Activated CD8-positive, alpha-beta memory T cell treated with anti-CD3 and anti-CD28 coated beads for 48 hours (primary cell): ENCODE results near the gene SALL4.
"Not testable (repeated sequence)": the region's sequence is repeated elsewhere in the genome, so short reads cannot be mapped to it uniquely, and the experiment has no call there.

Experiments
- DNase-seq, 3 experiments: peaks; one replicate each; pipeline ENCODE4 v3.0.0-alpha.2; 2020; ENCODE audit warnings: low read depth in 2 of 3, low spot score in 2 of 3

Gene SALL4

DNA sequence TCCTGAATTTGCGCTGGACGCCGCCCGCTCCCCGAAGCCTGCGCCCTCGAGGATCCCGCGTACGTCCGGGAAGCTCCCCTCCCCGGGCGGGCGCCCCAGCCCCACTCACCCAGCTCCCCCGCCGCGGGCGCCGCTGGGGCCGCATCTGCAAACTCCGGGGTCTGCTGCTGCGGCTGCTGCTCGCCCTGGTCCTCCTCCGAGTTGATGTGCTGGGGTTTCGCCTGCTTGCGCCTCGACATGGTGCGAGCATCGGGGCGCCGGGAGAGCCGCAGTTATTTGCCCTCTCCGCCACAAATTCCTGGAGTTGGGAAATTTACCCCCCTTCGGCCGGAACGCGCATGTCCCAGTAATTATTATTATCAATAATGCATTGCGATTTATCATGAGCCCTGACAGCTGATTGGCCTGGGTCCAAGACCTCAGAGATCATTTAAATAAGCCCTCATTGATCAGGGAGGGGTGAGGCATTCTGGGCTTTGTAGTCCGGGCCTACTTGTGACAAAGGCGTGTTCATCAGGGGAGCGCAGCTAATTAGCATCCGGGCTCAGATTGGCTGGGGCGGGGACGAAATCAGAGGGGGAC lies at the start of gene SALL4:
TSS of gene SALL4 (minus strand) at position 352 of the 582 bp plus-strand sequence. CDS start at position 239, 113 bp downstream.
- DNase-seq, result no peak

DNA sequence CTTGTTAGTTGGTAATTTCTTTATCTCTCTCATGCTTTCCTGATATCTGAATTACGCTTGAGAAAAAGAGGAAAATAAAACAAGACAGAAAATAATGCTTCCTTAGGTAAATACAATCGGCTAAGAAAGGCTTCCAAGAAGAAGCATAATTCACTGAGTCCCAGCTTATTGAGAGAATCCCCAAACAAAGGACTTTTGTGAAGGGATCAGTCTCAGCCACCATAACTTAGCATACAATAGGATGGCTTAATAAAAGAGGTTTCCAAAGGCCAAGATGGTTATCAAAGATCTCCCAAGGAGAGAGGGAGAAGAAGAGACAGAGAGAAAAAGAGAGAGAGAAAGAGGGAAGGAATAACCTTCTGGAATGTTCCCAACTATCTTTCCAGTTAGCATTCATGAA lies 46.0 kb upstream of the SALL4 start:
- no peak for DNase-seq

DNA sequence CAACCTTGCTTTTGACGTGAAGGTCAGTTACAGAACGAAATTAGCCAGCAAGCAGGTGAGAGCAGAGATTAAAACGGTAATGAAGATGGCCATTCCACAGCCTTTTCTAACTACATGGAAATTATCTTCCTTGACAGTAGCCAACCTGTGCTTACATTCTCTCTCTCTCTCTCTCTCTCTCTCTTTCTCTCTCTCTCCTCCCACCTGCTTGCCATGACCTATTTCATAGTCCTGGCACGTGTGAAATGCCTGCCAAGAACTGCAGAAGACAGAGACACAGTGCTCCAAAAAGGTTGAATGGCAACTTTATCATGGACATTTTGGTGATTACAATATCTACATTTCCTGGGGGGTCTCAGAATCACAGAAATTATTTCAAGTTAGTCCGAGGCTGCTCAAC lies 38.5 kb upstream of the SALL4 start:
- DNase-seq, result no peak

DNA sequence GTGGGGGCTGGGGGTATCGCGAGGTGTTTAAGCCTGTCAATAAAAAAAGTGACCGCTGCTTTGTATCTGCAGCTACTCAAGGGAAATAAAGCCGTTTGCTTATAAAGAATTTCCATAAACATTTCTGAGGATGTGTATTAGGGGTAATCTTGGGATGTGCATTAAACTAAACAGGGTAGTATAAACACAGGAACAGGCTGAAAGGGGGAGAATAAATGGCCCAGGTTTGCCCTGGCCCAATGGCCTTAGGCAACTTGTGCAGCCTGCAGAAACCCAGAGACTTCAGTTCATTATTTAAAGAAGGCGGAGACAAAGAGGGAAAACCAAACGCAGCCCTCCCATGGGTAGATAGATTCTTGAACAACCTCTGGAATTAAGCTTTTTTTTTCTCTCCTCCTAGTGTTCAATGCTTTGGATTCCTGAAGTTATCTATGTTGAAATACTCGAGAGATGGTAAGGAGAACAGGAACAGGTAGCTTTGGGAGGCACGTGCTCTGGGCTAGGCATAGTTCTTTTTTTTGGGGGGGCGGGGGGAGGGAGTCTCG lies 35.6 kb upstream of the SALL4 start:
- no peak for DNase-seq

DNA sequence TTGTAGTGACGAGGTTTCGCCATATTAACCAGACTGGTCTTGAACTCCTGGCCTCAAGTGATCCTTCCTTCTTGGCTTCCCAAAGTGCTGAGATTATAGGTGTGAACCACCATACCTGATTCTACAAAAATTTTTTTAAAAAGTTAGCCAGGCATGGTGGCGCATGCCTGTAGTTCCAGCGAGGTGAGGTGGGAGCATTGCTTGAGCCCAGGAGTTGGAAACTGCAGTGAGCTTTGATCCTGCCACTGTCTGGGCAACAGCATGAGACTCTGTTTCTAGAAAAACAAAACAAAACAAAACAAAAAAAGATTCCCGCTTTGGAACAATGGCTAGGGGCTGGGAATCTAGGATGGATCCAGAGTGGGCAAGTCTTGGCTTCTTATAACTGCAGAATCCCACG lies 35.1 kb upstream of the SALL4 start:
- no peak for DNase-seq

DNA sequence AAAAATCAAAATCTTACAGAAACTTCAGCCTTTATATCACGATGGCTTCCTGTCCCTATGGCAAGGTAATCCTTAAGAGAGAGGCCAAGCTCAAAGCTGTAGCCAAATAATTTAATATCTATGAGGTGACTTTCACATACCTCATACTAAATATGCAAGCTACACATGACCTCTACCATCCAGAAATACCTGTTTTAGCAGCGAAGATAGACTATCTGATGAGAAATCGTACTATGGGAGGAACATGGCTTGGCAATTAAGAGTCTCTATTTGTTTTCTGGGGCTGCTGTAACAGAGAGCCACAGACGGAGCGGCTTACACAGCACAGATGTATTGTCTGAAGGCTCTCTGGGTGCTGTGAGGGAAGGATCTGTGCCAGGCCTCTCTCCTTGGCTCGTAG lies 31.0 kb upstream of the SALL4 start:
- no peak for DNase-seq

DNA sequence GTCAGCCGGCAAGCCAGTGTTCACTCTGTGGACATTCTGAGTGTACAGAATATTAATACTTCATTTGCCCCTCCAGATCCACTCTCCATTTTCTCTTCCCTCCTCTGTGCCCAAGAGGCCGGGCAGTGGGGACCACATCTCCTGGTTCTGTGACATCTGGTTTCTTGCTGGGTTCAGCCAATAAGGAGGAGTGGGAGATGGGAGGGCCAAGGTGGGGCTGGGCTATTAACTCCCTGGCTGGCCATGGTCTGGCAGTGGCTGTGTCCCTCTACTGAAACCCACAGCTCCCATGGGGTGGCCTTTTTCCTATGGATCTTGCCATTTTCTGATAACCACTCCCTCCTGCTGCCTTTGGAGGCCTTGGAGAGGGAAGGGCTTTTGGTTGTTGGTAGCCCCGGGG lies 30.0 kb upstream of the SALL4 start:
- DNase-seq, result no peak

DNA sequence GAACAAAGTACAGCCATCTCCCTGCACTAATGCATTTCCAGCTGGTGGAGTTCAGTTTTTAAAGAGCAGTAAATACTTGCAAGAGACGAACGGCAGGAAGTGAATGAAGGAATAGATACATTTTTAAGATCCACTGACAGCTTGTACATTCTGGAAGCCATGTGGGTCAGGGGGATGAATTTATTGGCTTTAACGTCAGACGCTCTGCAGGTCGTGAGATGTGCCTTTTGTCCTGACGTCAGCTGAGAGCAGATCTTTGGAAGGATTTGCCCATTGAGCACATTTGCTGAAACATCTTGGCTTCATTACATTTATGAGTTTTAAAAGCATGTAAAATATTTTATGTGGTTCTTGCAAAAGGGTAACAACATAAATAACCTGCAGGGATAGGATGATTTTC lies 29.5 kb upstream of the SALL4 start:
- no peak for DNase-seq

DNA sequence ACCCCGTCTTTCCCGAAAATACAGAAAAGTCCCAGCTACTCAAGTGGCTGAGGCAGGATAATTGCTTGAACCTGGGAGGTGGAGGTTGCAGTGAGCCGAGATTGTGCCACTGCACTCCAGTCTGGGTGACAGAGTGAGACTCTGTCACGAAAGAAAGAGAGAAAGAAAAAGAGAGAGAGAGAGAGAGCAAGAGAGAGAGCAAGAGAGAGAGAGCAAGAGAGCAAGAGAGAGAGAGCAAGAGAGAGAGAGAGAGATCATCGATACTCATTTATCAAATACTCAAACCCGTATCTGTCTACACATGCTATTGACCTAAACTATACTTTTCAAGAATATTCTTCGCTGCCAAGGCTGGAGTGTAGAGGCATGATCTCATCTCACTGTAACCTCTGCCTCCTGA lies 28.2 kb upstream of the SALL4 start:
- DNase-seq, result no peak

DNA sequence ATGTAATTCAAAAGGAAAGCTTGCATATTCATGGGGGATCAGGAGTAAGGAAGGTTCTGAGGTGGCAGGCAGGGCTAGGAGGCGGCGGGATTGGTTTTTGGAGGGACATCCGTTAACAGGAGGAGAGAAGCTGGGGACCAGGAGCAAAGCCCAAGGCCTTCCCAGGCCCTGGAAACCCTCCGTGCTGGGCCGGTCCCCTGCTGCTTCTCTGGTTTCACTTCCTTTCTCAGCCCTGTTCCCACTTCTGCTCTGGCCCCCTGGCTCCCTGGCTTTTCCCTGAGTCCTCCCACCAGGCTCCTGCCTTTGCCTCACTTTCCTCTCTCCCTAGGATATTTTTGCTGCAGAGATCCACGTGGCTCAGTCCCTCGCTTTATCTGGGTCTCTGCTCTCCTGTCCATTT lies 26.4 kb upstream of the SALL4 start:
- DNase-seq, result no peak

DNA sequence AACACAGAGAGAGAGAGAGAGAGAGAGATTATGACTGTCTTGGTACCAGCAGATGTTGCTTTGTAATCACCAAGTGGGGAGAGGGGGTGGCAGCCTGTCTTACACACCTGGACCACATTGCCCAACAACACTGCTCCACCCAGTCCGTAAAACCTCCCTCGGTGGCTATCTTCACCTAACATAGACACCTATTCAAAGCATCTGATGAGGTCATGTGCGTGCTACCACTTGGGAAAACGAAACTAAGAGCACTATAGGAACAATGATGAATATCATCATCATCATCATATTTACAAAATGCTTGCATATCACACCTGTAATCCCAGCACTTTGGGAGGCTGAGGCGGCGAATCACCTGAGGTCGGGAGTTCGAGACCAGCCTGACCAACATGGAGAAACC lies 24.1 kb upstream of the SALL4 start:
- DNase-seq, result no peak

DNA sequence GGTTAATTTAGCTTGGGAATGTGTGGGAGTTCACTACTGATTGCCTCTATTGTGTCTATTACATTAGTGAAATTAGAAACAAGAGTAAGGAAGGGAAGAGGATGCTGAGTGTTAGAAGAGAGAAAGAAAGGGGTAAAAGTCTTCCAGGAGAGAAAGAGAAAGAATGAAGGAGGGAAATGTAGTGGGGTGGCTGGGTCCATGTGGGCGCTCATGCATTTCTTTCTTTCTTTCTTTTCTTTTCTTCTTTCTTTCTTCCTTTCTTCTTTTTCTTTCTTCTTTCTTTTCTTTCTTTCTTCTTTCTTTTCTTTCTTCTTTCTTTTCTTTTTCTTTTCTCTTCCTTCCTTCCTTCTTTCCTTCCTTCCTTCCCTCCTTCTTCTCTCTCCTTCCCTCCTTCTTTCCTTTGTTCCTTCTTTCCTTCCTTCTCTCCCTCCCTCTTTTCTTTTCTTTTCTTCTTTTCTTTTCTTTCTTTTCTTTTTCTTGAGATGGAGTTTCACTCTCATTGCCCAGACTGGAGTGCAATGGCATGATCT lies 16.2 kb upstream of the SALL4 start:
- no peak for DNase-seq

DNA sequence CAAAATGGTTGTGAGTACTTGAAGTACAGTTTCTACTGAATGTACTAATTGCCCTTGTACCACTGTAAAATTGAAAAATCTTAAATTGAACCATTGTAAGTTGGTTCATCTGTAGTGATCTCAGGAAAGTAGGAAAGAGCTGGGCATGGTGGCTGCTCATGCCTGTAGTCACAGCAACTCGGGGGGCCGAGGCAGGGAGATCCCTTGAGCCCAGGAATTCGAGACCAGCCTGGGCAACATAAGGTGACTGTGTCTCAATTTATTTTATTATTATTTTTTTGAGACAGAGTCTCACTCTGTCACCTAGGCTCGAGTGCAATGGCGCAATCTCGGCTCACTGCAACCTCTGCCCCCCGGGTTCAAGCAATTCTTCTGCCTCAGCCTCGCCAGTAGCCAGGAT lies 14.5 kb upstream of the SALL4 start:
- DNase-seq, result not testable (repeated sequence)

DNA sequence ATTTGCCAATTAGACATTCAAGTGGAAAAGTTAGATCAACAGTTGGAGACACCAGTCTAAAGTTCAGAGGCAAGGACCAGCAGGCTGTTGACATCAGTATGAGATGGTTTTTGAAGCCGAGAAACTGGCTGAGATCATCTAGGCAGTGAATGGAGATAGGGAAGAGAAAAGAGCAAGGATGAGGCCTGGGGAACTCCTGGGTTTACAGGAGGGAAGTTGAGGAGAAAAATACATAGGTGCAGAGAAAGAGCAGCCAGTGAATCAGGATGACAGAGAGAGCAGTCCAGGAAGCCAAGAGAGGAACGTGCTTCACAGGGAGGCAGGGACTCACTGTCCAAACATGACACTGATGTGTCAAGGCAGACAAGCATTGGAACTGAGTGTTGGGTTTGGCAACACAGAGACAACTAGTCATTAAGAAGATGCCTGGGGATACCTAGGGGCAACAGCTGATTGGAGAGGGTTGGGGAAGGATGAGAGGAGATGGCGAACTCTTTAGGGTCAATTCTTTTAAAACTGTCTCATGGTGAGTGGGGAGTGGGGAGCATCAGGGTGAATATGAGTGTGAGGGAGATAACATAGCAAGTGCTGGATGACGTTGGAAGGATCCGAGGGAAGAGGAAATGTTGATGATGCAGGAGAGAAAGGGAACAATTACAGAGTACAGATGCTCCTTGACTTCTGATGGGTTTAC lies 13.2 kb upstream of the SALL4 start:
- no peak for DNase-seq

DNA sequence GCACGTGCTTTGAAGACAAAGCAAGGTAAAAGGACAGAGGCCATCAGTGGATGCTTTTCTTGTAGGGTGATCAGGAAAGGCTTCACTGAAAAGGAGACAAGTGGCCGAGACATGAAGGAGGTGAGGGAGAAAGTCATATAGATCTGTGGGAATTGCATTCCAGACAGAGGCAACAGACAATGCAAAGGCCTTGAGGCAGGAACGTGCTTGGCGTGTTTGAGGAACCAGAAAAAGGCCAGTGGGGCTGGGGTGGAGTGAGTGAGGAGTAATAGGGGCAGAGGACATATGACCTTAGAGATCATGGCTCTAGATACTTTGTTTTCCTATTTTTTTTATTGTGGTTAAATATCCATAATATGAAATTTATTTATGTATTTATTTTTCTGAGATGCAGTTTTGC lies 10.5 kb upstream of the SALL4 start:
- DNase-seq, result no peak

DNA sequence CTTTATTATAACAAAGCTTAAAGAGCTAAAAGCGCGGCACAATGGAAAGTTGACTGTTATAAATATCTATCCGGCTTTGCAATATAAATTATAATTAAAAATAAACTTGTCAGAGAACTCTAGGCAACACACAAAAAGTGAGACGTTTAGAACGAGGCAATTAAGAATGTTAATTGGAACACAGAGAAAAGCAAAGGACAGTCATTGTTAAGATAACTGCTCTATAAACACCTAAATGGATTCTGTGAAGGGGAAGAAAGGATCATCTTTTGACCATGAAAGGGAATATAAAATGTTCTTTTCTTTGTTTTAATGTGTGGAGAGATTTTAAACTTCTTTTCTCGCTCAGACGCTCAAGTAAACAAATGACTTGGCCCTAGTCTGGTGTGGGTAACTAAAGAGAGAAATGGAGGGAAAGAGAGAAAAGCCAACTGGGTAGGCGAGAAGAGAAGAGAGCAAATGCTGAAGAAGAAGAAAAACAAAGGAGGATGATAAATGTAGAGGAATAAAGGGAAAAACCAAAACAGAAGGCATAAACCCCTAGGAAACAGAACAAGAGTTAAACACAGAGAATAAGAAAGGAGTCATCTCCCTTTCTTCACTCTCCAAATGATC lies 9.3 kb upstream of the SALL4 start:
- DNase-seq, result no peak

DNA sequence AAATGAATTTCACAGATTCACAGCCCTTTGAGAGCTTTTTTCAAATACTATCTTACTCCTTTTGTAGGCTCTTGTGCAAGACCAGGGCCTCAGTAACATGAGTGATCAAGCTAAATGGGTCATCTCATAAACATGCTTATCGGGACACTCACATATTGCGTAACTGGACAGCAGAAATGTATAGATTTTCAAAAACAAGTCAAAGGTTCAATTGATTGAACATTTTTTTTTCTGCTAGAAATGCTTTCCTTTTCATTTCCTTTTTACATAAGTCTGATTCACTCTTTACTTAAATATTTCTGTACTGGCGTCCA lies 8.7 kb upstream of the SALL4 start:
- DNase-seq, result no peak

DNA sequence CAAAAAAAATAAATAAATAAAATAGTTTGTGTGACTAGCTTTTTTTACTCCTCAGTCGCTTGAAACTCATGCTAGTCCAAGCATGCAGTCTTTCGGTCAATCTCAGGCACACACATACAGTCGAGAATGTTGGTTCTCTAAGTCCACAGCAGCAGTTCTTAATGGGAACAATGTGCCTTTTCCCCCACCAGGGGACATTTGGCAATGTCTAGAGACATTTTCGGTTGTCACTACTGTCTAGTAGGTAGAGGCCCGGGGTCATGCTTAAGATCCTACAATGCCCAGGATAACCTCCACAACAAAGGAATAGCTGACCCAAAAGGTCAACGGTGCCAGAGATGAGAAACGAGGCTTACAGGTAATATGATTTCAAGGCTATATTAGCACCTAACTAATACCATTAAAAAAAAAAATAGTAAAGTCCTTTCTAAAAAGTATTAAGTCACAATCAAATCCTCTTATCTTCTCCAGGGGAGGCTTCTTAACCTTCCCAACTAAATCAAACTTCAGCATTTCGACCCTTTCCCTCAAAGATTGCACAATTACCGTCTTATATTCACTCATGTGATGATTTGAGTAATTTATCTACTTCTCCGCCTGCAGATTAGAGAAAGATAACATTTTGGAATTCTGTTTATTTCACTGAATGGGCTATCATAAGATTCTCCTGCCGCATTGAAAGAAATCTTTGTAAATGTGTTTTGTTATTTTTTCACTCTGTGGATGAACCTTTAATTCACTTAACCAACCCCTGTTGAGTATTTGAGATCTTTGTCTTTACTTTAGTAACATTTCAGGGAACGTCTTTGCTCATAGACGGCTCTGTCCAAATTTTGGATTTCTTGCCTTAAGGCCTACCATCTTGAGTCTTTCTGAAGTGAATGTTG lies 8.1 kb upstream of the SALL4 start:
- no peak for DNase-seq

DNA sequence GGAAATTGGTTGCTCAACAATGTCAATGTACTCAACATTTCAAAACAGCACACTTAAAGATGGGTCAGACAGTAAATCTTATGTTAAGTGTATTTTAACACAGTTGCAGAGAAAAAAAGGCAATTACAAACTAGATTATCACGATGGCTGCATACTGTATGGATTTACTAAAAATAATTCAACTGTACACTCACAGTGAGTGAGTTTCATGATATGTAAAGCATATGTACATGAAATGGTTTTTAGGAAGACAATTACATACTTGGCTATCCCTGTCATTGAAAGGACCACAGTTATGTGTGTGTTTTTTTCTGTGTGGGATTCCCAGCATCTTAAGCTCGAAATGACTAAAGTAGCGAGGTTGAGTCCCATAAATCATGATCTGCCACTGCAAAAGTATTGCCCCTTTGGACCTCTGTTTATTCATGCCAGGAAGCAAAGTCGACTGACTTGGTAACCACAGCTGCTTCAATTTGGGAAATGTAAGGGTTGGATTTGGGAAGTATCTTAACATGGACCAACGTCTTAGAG lies 5.5 kb upstream of the SALL4 start:
- no peak for DNase-seq

DNA sequence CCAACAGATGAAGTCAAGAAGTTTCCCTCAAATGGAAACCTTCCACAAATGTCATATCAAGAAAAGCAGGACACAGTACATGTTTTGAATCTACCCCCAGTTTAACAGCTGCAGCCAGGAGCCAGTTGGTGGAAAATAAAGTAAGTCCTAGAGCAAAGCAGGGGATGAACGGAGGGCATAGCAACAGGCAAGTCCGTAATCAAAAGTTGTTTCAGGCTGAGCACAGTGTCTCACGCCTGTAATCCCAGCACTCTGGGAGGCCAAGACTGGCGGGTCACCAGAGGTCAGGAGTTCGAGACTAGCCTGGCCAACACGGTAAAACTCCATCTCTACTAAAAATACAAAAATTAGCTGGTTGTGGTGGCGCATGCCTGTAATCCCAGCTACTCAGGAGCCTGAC lies 2.4 kb upstream of the SALL4 start:
- DNase-seq, result no peak

DNA sequence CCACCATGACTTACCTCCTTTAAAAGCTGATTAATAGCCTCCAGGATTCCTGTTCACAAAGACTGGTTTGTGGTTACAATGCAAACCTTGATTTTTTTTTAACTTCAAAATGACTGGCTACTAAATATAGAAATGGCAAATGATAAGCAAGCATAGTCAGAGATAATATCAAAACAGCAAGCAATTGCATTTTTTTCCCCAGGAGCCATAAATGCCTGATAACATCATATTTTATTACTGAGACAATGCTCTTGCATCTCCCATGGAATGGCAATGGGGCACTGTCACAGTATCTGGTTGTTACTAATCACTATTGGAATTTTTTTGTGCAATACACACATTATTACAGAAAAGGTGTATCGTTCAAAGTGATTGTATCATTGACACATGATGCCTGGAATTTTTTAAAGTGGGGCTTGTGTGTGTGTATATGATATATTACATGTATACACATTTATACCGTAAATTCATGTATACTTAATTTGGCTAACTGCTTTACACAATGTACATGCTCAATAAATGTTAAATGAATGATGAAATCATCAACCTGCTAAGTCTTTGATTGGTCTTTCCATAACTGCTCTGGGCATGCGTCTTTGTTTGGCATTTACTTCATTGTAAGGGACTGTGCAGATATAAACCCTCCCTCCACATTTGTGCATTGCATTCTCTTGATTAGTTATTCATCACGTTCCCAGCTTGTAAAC lies 980 bp upstream of the SALL4 start:
- DNase-seq, result no peak
